ENCODE data around the gene FAM174B. TPM values are rescaled to one million over a fixed set of nuclear protein-coding genes. Genes with fewer than 3 reads are reported as not detected.

The FAM174B gene
- total and polyA plus RNA-seq, 10 of the 15 experiments (the other 5 are each of a cell fraction or from before 2014, with no cell fraction given) = 0.71 to 15.9 (median 4.2) TPM

GRCh38 chr15:92619145-92620101 is 36.2 kb downstream of the FAM174B start:
- Histone ChIP-seq H3K4me2 (ENCODE audit: control insufficient read depth, insufficient read depth) (no peak overlapping the region), H3K27me3 (replicated peaks in 1 of 2; ENCODE audit: control insufficient read depth in 2 of 2, insufficient read depth in 2 of 2, low read length in 1 of 2) (no peaks in the 10 kb centered on the region), H3K4me3 (no peak overlapping the region), H4K20me1 (ENCODE audit: control insufficient read depth, insufficient read depth) (no peaks in the 10 kb centered on the region), H2AFZ (ENCODE audit: control insufficient read depth, low read depth, low read length) (no peak overlapping the region; the same call in 1 of the 2 replicates), H3K9ac (ENCODE audit: control insufficient read depth, insufficient read depth, low read length) (no peak overlapping the region), H3K79me2 (ENCODE audit: control insufficient read depth, insufficient read depth, low read length) (peaks cover 13% of the 10 kb centered on the region), H3K36me3 (ENCODE audit: control insufficient read depth in 2 of 2, insufficient read depth in 2 of 2, low read length in 1 of 2) (peaks cover 5 to 7% of the 10 kb centered on the region in 2 experiments; a peak in 3 of 4 replicates), H3K27ac (ENCODE audit: control insufficient read depth, insufficient read depth) (no peak overlapping the region), H3K4me1 (ENCODE audit: control insufficient read depth, insufficient read depth, low read length) (peaks cover 10% of the 10 kb centered on the region), H3K9me3 (replicated peaks; ENCODE audit: control insufficient read depth, insufficient read depth, low read length) (no peaks in the 10 kb centered on the region)
- intact Hi-C loops (cut with micrococcal nuclease; ENCODE audit: unreplicated experiment) = no loop called here
- ChIA-PET CTCF (interaction anchor here (1.4 kb wide), 2 partner anchors 95 to 97 kb away, joined by 5 to 6 read pairs; no protein-coding TSS in a partner anchor), POLR2A (no interaction called here), SMC1A (ENCODE audit: uncharacterized antibody, unreplicated experiment) (interaction anchor here (0.6 to 1.5 kb wide), 2 partner anchors 32 to 36 kb away, joined by 3 to 6 read pairs; partner anchors contain the start of gene FAM174B), RAD21 (ENCODE audit: unreplicated experiment) (no interaction called here)
- TF ChIP-seq IKZF2 (IDR thresholded peaks at IDR 0.05) = no peak
- no peak for TF ChIP-seq CUX1 (IDR thresholded peaks at IDR 0.05; ENCODE audit: insufficient replicate concordance, low read depth, low read length)
- no peak for TF ChIP-seq ZNF207 (IDR thresholded peaks at IDR 0.05; ENCODE audit: borderline replicate concordance)
- no peak for TF ChIP-seq ETV6 (conservative IDR thresholded peaks at IDR 0.05 in 1 of 2, IDR thresholded peaks at IDR 0.05 in 1 of 2; ENCODE audit: borderline replicate concordance in 1 of 2, low read depth in 1 of 2)
- TF ChIP-seq BMI1 (IDR thresholded peaks at IDR 0.05; ENCODE audit: borderline replicate concordance) = no peak
- TF ChIP-seq RB1 (IDR thresholded peaks at IDR 0.05; ENCODE audit: borderline replicate concordance) = no peak
- no peak for FAIRE-seq
- no peak for DNase-seq (ENCODE audit: low read depth, low spot score)
- no TSS peak for BruUV-seq (replicated peaks)
- 66% methylated on average over 12 of the region's 12 CpGs for WGBS (ENCODE audit: insufficient coverage, insufficient replicate concordance, low lambda C conversion rate, missing lambda C conversion rate)
- in situ Hi-C loops (cut with MboI) = no loop called here
- no peak for ATAC-seq
